ENCODE results near the gene RERG. TPM values are rescaled to one million over a fixed set of nuclear protein-coding genes. Genes with fewer than 3 reads are reported as not detected.
A peak's percentile ranks its signal among the peaks of the same experiment; 100 is the strongest.
"Not testable (repeated sequence)": the region's sequence is repeated elsewhere in the genome, so short reads cannot be mapped to it uniquely, and the experiment has no call there.

The RERG gene
- total RNA-seq = 21.9 TPM

DNA sequence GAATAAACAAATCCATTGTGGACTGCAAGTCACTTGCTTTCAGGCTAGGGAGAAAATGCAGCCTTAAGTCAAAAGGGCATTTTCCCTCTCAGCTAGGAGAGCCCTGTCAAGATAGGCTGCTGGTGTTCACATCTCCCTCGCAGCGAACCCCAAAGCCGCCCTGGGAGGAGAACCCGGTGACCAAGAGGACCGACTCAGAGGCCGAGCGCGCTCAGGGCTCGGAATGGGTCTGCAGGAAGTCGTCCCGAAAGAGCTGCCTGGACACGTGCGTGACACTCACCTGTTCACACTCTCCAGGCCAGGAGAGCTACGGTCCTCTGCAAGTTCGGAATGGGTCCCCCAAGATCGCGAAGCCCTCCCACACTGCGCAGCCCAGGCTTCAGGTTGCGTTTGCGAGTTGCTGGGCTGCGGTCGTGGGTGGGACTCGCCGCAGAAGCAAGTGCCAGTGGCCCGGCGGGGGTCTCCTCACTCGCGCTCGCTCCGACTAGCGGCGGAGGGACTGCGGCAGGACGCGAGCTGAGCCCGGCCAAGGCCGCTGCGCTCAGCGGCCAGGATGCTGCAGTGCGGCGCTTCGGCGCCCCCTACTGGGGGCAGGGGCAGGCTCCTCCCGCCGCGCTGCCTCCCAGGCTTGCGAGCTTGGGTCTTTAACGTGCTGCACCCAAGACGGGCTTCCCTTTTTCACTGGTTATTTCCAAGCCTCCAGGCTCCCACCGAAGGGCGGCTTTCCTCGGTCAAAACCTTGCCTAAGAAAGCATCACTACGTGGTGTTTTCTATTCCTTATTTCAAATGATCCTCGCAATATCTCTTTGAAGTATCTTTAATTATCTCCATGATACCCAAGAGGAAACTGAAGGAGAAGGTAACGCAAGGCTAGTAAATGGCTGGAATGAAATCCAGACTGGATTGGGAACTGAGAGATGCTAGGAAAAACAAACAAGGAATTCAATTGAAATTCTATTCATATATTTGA lies at the start of gene RERG:
RERG (minus strand) TSS at position 503 of the 971 bp plus-strand sequence. CDS start 3,928 bp downstream, outside the sequence.
- ATAC-seq (peak; percentile 99), DNase-seq (ENCODE audit: low spot score) (peak; percentile 91)
- intact Hi-C loops (cut with DNase I) = loop anchor here (5.0 kb wide), 2 partner anchors 69 to 219 kb away; no protein-coding TSS in a partner anchor

- no peak for DNase-seq (ENCODE audit: low spot score)
- intact Hi-C loops (cut with DNase I) = loop anchor here (10.0 kb wide), 1 partner anchor 314 kb away; no protein-coding TSS in a partner anchor
- ATAC-seq = no peak
These were observed 49.4 kb upstream of the RERG start for GRCh38 chr12:15270591-15270990.

GRCh38 chr12:15268927-15269552 lies 47.8 kb upstream of the RERG start:
- intact Hi-C loops (cut with DNase I) = no loop called here
- ATAC-seq (peak; percentile 75), DNase-seq (ENCODE audit: low spot score) (no peak)

DNA sequence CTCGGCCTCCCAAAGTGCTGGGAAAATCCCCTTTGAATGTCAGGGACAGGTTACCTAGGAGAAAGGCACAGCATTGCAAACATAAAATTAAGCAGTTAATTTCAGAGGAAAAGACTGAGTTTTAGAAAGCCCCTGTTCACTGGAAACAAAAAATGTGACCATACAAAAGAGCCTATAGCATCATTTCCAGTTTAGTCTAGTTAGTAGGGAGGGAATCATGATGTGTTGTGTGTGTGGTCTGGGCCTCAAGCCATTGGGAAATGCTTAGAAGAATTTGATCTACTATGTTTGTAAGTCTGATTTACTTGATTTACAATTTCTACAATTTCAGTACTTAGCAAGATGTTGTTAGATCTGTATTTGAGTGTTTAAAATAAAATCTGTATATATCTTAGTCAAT lies 47.1 kb upstream of the RERG start:
- ATAC-seq (no peak), DNase-seq (ENCODE audit: low spot score) (no peak)
- intact Hi-C loops (cut with DNase I) = no loop called here

DNA sequence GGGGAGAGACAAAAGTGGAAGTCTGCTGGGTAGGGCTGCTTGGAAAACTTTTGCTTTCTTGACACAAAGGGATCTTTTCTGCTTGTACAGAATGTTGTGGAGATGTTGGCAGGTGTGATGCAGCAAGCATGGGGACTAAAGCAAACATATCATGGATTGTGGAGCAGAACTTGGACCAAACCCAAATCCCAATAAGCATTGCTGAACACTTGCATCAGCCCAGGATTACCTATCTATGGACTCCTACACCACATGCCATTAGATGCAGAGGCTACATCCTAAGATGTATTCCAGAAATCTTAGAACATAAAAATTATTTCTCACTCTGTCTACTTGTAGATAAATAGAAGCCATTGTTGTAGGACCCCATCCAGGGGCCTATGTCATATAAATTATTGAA lies 44.7 kb upstream of the RERG start:
- intact Hi-C loops (cut with DNase I) = no loop called here
- ATAC-seq (no peak), DNase-seq (ENCODE audit: low spot score) (no peak)

DNA sequence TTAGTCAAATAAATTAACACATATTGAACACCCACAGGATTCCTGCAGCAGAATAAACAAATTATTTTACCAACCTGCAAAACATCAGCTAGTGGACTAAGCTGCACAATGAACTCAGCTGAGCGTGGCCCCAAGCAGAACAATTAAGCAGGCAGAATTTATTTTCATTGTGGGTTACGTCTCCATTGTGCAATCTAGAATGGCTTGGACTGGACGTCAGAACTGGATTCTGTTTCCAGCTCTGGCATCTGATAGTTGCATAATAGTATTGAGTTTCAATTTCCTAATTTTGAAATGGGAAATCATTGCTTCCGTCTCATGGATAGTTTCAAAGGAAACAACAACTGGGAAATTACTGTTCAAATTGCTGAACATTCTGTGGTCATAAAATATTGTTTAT lies 35.5 kb upstream of the RERG start:
- ATAC-seq (peak; percentile 99), DNase-seq (ENCODE audit: low spot score) (no peak)
- intact Hi-C loops (cut with DNase I) = no loop called here

GRCh38 chr12:15253990-15254389 lies 32.8 kb upstream of the RERG start:
- intact Hi-C loops (cut with DNase I) = no loop called here
- ATAC-seq (no peak), DNase-seq (ENCODE audit: low spot score) (no peak)

DNA sequence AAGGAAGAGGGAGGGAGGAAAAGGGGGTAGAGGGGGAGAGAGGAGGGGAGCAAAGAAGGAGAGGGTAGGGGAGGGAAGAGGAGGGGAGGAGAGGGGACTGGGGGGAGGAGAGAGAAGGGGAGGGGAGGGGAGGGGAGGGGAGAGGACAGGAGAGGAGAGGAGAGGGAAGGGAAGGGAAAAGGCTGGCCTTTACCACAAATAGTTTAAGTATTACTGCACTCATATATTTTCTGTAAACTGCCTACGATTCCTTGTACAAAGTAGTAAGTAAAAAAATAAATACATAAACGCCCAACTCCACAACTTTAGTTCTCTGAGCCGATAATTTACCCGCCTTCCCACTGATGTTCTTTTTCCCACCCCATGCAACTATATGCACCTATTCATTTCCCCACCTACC lies 23.7 kb upstream of the RERG start:
- no peak for DNase-seq (ENCODE audit: low spot score)
- intact Hi-C loops (cut with DNase I) = no loop called here
- ATAC-seq = no peak

DNA sequence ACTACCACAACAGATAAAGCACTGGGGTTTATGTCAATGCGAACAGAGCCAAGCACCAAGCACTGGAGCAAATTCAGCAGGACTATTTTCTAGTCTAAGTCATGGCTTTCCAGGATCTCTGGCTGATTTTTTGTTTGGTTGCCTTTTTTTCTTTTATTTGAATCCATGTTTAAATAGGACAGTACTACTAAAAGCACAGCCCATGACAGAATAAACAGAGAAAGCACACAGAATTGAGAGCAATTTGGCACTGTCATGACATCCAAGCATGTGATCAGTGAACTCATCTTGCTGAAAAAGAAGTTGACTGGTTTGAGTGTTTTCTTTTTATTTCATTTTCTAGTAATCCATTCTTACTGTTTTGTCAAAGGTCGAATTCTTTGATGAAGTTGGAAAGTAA lies 23.1 kb upstream of the RERG start:
- ATAC-seq (peak; percentile 48), DNase-seq (ENCODE audit: low spot score) (no peak)
- intact Hi-C loops (cut with DNase I) = no loop called here

DNA sequence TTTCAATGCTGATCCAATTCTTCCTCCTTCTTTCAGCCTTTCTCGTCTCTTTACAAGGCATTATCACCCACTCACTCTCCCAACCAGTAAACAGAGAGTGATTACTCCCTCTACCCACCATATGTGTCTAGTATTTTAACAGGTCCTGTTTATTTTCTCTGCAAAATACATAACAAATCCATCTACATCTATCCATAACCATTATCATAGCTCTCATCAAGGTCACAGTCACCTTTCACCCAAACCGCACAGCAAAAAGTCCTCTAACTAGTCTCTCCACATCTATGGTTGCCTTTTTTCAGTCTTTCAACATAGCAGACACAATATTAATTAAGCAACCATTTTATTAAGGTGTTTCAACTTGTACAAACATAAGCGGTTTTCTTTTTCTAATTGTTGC lies 21.9 kb upstream of the RERG start:
- ATAC-seq (no peak), DNase-seq (ENCODE audit: low spot score) (no peak)
- intact Hi-C loops (cut with DNase I) = no loop called here

GRCh38 chr12:15240898-15241297 lies 19.7 kb upstream of the RERG start:
- DNase-seq (ENCODE audit: low spot score) = no peak
- intact Hi-C loops (cut with DNase I) = no loop called here

GRCh38 chr12:15234508-15234907 lies 13.3 kb upstream of the RERG start:
- ATAC-seq = no peak
- intact Hi-C loops (cut with DNase I) = no loop called here

More at GRCh38 chr12:15240898-15241297, 19.7 kb upstream of the RERG start:
- ATAC-seq = no peak

GRCh38 chr12:15234011-15234410 lies 12.8 kb upstream of the RERG start:
- DNase-seq (ENCODE audit: low spot score) = no peak
- ATAC-seq = no peak
- intact Hi-C loops (cut with DNase I) = no loop called here

More at GRCh38 chr12:15234508-15234907, 13.3 kb upstream of the RERG start:
- no peak for DNase-seq (ENCODE audit: low spot score)

- intact Hi-C loops (cut with DNase I) = no loop called here
- DNase-seq (ENCODE audit: low spot score) (no peak), ATAC-seq (no peak)
These were observed 11.7 kb upstream of the RERG start for GRCh38 chr12:15232959-15233358.

DNA sequence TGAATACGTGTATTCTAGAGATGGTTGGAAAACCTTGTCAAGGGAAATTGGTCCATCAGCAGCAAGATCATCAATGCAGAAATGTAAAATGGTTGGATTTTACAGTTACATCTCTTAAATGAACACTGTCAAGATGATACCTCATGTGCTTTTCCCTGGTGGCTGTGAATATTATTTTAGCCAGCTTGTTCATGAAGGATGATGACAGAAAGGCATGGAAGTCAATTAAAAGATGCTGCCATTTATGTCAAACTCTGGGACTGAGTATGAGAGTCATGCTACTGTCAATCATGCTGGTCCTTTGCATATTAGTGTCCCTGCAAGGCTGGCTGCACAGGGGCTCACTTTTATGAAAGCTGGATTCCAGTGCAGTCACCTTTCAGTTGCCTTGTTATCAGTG lies 10.3 kb upstream of the RERG start:
- ATAC-seq = no peak
- DNase-seq (ENCODE audit: low spot score) = no peak
- intact Hi-C loops (cut with DNase I) = no loop called here

DNA sequence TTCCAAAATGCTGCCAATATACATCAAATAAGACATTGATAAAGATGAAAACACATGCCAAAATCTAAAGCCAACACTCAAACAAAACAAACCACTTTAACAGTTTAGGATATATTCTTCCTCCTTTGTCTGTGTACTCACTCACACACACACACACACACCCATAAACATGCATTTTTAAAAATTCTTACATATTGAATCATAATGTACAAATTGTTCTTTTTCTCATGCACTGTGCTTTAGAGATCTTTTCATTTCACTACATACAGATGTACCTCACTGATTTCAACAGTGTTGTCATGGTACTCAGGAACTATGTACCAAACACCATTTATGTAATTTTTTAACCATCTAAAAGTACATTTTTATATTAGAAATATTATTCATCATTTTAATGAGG lies 9.5 kb upstream of the RERG start:
- DNase-seq (ENCODE audit: low spot score) (no peak), ATAC-seq (no peak)
- intact Hi-C loops (cut with DNase I) = no loop called here

DNA sequence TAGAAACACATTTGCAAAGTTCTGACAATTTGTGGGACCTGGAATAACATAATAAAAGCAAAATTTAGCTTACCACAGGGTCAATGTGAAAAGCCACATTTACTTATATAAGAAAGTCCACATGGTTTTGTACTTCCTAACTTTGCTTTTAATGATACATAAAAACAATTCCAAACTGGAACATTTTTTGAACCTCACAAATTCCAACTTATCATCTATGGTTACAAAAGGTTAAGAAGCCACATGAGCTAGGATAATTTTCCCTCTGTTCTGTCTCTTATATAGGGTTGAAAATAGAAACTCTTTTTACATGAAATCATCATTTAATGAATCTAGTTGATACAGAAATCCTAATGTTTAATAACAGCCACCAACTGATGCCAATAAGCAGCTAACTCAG lies 8.9 kb upstream of the RERG start:
- no peak for ATAC-seq
- intact Hi-C loops (cut with DNase I) = no loop called here
- DNase-seq (ENCODE audit: low spot score) = no peak

- DNase-seq (ENCODE audit: low spot score) (peak; percentile 69), ATAC-seq (peak; percentile 65)
- intact Hi-C loops (cut with DNase I) = no loop called here
These were observed 5.9 kb upstream of the RERG start for GRCh38 chr12:15227004-15227679.

GRCh38 chr12:15225863-15226218 lies 4.6 kb upstream of the RERG start:
- DNase-seq (ENCODE audit: low spot score); ATAC-seq; intact Hi-C loops (cut with DNase I): not testable (repeated sequence)

Measured in sciatic nerve (tissue), 2 donors.